ENCODE data around the gene CCNG2. TPM values are rescaled to one million over a fixed set of nuclear protein-coding genes. Genes with fewer than 3 reads are reported as not detected.

The CCNG2 gene
- total and polyA plus RNA-seq, 9 of the 15 experiments (the other 6 are each of a cell fraction or from before 2014, with no cell fraction given): 0.49 to 6.6 (median 2.9) TPM

DNA sequence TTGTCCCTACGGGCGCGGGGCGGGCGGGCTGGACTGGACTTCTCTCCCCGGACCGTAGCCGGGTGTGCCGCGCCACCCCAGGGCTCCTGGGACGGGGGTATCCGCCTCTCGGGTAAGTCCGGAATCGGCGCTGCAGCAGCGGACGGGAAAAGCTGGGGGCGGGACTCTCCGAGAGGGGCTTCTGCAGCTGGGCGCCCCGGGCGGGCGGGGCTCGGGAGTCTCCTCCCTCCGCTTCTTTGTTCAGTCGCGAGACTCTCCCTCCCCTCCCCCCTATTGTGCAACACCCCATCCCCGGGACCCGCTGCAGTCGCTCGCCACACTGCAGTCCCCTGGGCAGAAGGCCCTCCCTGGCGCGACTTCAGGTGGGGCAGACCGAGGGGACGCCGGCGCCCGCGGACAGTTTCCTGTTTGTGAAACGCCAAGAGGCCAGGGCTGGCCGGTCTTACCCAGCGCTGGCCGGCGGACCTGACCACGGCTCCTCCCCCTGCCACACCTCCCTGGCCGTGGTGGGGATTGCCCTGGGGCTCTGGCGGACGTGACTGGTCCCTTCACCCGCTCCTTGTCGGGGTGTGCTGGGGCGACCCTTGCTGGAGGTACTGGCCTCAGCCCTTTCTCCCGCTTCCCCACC lies 966 bp downstream of the CCNG2 start (continued):
- TF ChIP-seq, protein P1, sequence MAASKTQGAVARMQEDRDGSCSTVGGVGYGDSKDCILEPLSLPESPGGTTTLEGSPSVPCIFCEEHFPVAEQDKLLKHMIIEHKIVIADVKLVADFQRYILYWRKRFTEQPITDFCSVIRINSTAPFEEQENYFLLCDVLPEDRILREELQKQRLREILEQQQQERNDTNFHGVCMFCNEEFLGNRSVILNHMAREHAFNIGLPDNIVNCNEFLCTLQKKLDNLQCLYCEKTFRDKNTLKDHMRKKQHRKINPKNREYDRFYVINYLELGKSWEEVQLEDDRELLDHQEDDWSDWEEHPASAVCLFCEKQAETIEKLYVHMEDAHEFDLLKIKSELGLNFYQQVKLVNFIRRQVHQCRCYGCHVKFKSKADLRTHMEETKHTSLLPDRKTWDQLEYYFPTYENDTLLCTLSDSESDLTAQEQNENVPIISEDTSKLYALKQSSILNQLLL (CRISPR knock-in tag; IDR thresholded peaks at IDR 0.05; ENCODE audit: borderline replicate concordance): no peak
- TF ChIP-seq HNRNPH1 (optimal IDR thresholded peaks at IDR 0.05; ENCODE audit: low read depth, low read length): no peak
- TF ChIP-seq, protein P2, sequence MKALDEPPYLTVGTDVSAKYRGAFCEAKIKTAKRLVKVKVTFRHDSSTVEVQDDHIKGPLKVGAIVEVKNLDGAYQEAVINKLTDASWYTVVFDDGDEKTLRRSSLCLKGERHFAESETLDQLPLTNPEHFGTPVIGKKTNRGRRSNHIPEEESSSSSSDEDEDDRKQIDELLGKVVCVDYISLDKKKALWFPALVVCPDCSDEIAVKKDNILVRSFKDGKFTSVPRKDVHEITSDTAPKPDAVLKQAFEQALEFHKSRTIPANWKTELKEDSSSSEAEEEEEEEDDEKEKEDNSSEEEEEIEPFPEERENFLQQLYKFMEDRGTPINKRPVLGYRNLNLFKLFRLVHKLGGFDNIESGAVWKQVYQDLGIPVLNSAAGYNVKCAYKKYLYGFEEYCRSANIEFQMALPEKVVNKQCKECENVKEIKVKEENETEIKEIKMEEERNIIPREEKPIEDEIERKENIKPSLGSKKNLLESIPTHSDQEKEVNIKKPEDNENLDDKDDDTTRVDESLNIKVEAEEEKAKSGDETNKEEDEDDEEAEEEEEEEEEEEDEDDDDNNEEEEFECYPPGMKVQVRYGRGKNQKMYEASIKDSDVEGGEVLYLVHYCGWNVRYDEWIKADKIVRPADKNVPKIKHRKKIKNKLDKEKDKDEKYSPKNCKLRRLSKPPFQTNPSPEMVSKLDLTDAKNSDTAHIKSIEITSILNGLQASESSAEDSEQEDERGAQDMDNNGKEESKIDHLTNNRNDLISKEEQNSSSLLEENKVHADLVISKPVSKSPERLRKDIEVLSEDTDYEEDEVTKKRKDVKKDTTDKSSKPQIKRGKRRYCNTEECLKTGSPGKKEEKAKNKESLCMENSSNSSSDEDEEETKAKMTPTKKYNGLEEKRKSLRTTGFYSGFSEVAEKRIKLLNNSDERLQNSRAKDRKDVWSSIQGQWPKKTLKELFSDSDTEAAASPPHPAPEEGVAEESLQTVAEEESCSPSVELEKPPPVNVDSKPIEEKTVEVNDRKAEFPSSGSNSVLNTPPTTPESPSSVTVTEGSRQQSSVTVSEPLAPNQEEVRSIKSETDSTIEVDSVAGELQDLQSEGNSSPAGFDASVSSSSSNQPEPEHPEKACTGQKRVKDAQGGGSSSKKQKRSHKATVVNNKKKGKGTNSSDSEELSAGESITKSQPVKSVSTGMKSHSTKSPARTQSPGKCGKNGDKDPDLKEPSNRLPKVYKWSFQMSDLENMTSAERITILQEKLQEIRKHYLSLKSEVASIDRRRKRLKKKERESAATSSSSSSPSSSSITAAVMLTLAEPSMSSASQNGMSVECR (CRISPR knock-in tag; IDR thresholded peaks at IDR 0.05): no peak
- TF ChIP-seq, protein P3, sequence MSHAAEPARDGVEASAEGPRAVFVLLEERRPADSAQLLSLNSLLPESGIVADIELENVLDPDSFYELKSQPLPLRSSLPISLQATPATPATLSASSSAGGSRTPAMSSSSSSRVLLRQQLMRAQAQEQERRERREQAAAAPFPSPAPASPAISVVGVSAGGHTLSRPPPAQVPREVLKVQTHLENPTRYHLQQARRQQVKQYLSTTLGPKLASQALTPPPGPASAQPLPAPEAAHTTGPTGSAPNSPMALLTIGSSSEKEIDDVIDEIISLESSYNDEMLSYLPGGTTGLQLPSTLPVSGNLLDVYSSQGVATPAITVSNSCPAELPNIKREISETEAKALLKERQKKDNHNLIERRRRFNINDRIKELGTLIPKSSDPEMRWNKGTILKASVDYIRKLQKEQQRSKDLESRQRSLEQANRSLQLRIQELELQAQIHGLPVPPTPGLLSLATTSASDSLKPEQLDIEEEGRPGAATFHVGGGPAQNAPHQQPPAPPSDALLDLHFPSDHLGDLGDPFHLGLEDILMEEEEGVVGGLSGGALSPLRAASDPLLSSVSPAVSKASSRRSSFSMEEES (CRISPR knock-in tag; IDR thresholded peaks at IDR 0.05): no peak
- TF ChIP-seq, protein P4, sequence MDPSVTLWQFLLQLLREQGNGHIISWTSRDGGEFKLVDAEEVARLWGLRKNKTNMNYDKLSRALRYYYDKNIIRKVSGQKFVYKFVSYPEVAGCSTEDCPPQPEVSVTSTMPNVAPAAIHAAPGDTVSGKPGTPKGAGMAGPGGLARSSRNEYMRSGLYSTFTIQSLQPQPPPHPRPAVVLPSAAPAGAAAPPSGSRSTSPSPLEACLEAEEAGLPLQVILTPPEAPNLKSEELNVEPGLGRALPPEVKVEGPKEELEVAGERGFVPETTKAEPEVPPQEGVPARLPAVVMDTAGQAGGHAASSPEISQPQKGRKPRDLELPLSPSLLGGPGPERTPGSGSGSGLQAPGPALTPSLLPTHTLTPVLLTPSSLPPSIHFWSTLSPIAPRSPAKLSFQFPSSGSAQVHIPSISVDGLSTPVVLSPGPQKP (CRISPR knock-in tag; IDR thresholded peaks at IDR 0.05): no peak
- TF ChIP-seq PCBP2 (IDR thresholded peaks at IDR 0.05; ENCODE audit: low read depth, low read length, poor library complexity, severe bottlenecking): no peak
- TF ChIP-seq CCNT2 (IDR thresholded peaks at IDR 0.05; ENCODE audit: borderline replicate concordance, extremely low read depth, insufficient read length, low read depth, low read length): peak; percentile 58
- no peak for TF ChIP-seq SETDB1 (IDR thresholded peaks at IDR 0.05; ENCODE audit: low read length)
- TF ChIP-seq ZNF133 (CRISPR knock-in tag; IDR thresholded peaks at IDR 0.05): no peak
- TF ChIP-seq HIVEP1 (CRISPR knock-in tag; IDR thresholded peaks at IDR 0.05): peak; percentile 53; the same call in 1 of the 2 replicates
- TF ChIP-seq ZNF79 (CRISPR knock-in tag; IDR thresholded peaks at IDR 0.05; ENCODE audit: low read depth): no peak
- TF ChIP-seq, protein P5, sequence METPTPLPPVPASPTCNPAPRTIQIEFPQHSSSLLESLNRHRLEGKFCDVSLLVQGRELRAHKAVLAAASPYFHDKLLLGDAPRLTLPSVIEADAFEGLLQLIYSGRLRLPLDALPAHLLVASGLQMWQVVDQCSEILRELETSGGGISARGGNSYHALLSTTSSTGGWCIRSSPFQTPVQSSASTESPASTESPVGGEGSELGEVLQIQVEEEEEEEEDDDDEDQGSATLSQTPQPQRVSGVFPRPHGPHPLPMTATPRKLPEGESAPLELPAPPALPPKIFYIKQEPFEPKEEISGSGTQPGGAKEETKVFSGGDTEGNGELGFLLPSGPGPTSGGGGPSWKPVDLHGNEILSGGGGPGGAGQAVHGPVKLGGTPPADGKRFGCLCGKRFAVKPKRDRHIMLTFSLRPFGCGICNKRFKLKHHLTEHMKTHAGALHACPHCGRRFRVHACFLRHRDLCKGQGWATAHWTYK (CRISPR knock-in tag; IDR thresholded peaks at IDR 0.05): no peak
- TF ChIP-seq, protein P6, sequence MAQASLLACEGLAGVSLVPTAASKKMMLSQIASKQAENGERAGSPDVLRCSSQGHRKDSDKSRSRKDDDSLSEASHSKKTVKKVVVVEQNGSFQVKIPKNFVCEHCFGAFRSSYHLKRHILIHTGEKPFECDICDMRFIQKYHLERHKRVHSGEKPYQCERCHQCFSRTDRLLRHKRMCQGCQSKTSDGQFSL (CRISPR knock-in tag; IDR thresholded peaks at IDR 0.05): no peak
- TF ChIP-seq, protein P6 (tag; IDR thresholded peaks at IDR 0.05): no peak
- TF ChIP-seq NFXL1 (CRISPR knock-in tag; IDR thresholded peaks at IDR 0.05): no peak
